HG03571 (cell line): ENCODE data around the gene CENPC.
A peak's percentile ranks its signal among the peaks of the same experiment; 100 is the strongest.
"Not testable (repeated sequence)": the region's sequence is repeated elsewhere in the genome, so short reads cannot be mapped to it uniquely, and the experiment has no call there.

Experiments
- ATAC-seq: cut with Tn5 transposase; IDR thresholded peaks from one replicate; pipeline ENCODE4 v1.9.1; 2021; ENCODE audit not compliant: unreplicated experiment

CENPC gene

DNA sequence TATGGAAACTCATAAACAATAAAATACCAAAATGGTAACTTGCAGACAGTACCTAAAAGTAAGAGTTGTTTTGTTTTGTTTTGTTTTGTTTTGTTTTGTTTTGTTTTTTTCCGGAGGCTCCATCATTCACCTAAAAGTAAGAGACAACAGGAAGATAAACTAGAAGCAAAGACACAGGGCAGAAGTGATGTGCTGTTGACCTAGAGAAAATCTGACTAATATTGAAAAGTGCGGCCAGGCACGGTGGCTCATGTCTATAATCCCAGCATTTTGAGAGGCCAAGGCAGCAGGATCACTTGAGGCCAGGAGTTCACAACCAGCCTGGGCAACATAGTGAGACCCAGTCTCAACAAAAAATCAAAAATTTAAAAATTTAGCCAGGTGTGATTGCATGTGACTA, 5.6 kb upstream of the CENPC start:
- no peak for ATAC-seq

DNA sequence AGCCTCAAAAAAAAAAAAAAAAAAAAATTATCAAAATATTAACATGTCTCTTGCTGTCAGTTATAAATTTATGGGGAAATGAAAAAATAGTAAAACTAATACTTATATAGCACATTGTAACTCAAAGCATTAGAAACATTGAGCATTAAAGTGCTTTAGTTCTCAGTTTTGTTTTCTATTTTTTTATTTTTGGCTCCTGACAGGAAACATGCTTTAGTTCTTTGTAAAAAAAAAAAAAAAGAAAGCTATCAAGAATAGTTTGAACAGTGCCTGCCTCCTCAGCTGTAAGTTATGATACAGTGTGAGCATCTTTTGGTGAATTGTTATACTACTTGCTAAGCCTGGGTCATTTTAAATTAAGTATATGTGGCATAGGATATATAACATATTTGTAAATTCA, 5.1 kb upstream of the CENPC start:
- ATAC-seq = no peak

DNA sequence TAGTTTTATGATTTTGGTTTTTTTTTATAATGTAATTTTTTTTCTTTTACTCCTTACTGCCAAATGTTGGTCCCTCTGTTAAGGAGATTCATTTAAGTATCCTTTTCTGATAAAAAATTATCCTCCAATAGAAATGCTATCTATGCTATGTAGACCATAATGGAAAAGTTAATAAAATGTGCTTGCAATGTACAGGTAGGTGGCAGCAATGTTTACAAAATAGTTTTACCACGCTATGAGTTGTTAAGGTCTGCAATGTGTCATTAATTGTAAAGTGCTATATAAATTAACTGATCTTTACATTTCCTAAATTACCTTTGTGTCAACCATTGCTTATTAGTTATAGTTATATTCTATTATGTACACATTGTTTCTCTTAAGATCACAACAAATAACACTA, 3.8 kb upstream of the CENPC start:
- no peak for ATAC-seq

DNA sequence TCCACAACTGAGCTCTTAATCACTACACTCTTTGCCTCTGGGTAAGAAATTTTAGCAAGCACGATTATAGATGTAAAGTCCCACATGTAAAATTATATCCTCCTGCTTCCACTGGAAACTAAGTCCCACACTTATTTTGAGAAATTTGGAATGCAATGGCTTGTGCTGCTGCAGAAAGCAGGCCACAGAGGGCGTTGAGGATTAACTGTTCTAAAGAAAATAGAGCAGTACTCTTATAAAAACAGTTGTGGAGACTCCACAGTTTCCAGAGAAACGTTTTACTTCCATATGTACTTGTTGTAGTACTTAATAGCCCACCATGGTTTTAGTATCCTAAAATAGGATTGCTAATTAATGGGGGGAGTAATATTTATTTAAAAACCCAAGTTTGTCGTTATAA, 1.7 kb upstream of the CENPC start:
- ATAC-seq = no peak

DNA sequence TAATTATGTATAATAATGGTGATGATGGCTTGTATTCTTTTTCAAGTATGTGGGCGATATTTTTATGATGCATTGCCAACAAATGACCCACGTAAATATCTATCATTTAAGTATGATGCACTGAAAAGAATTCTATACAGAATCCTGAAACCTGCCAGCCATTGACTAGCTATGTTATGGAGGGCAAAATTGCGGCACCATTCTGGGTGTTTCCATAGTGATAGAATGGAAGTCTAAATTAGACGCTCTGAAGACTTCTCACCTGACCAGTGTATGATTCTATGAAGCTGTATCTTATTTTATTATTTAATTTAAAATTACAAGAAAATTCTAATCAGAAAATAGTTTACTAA, 677 bp upstream of the CENPC start:
- ATAC-seq = no peak

DNA sequence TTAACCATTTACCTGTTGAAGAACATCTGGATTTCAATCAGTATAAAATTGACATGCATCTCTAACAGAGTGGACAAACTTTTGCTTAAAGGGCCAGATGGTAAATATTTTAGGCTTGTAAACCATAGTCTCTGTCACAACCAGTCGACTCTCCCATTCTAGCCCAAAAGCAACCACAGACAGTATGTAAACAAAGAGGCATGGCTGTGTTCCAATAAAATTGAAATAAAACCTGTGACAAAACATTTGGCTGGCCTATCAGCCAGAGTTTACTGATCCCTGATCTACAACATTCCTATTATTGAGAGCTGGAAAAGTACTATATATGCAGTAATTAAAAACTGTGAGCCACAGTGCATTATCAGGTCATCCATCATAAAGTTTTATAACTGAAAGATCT, 3.2 kb downstream of the CENPC start:
- no peak for ATAC-seq

DNA sequence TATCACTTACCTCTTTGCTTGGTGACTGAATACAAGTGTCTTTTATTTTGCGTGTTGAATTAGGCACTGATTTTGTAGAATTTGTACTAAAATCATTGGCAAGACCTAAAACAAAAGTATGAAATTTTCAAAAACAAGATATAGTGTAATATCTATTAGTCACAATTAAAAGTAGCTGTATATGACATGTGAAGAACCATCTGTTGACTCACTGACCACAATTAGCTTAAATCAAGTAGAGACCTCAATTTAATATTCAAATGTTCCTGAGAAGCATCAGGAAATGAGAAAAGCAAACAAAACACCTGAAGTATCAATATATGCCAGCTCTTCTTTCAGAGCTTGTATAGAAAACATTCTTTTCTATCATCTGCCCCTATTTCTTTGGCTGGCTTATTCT, 5.5 kb downstream of the CENPC start:
- no peak for ATAC-seq

DNA sequence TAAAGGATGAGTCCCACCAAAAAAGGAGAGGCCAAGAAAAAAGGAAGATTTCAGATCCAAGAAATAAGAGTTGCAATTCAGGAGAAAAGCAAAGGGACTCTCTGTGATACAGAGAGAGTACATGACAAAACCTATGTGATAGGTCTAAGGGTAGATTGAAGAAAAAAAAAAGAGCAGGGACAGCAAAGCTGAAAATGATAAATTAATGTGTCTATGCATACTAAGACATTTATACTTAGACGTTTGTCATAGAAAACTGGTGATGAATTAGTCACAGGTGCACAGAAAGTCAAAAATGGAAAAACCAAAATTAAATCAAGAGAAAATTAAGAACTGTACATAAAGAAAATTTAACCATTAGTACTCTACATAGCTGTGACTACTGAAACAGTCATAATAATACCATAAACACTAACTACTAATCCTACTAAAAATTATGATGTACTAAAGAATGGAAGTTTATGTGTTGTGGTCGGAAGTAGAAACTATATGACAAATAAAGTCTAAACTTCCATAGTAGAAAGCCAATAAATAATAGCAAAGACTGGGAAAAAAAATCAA, 9.9 kb downstream of the CENPC start:
- ATAC-seq = no peak

DNA sequence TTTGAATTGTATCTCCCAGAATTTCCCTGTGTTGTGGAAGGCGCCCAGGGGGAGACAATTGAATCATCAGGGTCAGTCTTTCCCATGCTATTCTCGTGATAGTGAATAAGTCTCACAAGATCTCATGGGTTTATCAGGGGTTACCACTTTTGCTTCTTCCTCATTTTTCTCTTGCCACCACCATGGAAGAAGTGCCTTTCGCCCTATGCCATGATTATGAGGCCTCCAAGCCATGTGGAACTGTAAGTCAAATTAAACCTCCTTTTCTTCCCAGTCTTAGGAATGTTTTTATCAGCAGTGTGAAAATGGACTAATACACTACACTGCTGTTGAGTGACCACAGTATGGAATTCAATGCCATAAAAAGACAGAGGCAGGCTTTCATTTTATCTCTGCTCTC, 12.2 kb downstream of the CENPC start:
- no peak for ATAC-seq

DNA sequence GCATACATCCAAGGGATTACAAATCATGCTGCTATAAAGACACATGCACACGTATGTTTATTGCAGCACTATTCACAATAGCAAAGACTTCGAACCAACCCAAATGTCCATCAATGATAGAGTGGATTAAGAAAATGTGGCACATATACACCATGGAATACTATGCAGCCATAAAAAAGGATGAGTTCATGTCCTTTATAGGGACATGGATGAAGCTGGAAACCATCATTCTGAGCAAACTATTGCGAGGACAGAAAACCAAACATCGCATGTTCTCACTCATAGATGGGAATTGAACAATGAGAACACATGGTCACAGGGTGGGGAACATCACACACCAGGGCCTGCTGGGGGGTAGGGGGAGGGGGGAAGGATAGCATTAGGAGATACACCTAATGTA, 12.9 kb downstream of the CENPC start:
- not testable (repeated sequence) for ATAC-seq

DNA sequence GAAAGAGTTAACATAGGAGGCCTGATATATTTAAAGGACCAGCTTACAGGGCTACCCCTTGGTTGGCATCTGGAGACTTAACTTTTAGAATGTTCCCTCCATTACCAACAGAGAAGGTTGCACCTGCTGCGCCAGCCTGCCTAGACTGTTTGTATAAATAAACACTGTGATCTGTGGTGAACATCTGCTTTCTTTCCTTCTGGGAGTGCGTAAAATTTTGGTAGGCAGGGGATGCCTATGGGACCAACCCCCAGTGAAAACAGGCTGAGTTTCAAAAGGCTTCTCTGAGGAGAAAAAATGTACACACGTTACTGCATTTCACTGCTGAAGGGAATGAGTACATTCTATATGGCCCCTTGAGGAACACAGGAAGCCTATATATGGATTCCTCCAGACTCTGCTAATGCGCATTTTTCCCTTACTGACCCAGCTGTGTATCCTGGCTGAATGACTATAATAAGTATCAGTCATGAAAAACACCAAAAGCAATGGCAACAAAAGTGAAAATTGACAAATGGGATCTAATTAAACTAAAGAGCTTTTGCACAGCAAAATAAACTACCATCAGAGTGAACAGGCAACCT, 13.8 kb downstream of the CENPC start:
- ATAC-seq = no peak

DNA sequence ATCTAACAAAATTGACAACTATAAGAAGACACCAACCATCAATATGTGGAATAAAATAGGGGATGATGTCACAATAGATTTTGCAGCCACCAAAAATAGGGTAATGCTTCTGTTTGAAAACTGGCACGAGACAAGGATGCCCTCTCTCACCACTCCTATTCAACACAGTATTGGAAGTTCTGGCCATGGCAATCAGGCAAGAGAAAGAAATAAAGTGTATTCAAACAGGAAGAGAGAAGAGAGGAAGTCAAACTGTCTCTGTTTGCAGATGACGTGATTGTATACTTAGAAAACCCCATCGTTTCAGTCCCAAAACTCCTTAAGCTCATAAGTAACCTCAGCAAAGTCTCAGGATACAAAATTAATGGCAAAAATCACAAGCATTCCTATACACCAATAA, 21.2 kb downstream of the CENPC start:
- ATAC-seq = not testable (repeated sequence)

DNA sequence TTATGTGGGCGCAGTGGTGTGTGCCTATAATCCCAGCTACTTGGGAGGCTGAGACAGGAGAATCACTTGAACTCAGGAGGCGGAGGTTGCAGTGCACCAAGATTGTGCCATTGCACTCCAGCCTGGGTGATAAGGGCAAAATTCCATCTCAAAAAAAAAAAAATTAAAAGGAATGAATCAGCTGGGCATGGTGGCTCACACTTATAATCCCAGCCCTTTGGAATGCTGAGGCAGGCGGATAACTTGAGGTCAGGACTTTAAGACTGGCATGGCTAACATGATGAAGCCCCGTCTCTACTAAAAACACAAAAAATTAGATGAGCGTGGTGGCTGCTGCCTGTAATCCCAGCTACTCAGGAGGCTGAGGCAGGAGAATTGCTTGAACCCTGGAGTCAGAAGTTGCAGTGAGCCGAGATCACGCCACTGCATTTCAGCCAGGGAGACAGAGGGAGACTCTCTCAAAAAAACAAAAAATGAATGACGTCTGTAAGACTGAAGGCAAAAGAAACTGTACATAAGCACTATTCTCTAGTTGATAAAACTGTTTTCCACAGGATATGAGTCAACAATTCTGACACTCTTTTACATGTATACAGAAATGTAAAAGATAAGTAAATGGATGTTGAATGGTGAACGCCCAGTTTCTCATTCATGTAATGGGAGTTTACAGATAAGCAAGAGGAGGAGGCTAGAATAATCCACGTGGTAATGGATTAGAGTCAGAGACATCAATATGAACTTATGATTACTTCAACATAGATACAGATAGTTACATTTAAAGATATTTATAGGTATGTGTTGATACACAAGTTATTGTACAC, 22.2 kb downstream of the CENPC start:
- ATAC-seq = no peak

DNA sequence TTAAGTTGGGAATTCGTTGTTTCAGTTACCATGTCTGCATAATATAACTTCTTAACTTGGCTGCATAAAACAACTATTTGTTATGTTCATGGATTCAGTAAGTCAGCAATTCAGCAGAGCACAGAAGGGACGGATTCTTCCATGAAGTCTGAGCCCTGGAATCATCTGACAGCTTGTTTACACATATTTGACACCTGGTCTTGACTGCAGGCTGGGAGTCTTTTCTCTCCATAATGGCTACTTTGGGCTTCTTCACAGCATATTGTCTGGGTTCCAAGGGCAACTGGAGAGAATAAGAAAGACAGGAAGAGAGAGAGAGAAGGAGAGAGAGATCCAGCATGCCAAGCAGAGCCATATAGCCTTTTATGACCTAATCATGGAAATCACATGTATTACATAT, 23.1 kb downstream of the CENPC start:
- no peak for ATAC-seq

DNA sequence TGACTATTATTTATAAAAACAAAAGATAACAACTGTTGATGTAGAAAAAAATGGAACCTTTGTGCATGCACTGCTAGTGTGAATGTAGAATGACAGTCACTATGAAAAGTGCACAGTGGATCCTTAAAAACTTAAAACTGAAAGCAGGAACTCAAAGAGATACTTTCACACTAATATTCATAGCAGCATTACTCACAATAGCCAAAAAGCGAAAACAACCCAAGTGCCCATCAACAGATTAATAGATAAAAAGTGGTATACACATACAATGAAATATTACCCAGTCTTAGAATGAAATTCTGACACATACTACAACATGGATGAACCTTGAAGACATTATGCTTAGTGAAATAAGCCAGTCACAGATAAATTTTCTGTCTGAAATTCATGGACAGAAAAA, 23.8 kb downstream of the CENPC start:
- peak; percentile 54 for ATAC-seq

DNA sequence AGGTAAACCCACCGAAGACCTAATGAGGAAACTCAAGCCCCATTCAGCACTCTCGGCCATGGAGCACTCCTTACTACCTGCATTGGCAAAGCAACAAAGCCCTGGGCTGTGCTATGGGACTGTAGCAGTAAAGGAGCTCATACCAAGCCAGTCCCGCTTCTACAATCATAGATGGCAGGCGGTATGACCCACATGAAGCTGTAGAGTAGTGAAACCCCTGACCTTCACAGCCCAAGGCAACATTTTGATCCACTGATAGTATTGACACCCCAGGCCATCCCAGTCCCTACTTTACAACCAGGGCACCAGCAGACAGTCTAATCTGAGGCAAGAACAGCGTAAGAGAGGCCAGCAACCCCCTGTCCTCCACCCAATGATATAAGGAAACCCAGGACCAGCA, 25.2 kb downstream of the CENPC start:
- no peak for ATAC-seq

DNA sequence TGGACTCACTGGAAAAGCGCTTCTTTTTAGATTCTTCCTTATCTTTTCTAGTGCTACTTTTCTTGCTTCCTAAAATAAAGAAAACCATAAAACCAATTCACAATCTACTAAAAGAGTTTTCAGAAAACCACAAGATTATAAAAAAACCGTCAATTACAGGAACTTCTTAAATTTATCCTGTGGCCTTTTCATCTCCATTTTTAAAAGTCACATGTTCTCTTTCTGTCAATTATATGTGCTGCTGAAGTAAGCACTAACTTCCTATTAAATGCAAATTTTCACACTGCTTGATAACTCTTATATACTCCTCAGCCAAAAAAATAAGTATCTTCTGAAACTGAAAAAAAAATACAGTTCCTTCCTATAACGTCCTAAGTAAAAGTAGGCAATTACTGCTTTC, 32.8 kb downstream of the CENPC start:
- no peak for ATAC-seq

DNA sequence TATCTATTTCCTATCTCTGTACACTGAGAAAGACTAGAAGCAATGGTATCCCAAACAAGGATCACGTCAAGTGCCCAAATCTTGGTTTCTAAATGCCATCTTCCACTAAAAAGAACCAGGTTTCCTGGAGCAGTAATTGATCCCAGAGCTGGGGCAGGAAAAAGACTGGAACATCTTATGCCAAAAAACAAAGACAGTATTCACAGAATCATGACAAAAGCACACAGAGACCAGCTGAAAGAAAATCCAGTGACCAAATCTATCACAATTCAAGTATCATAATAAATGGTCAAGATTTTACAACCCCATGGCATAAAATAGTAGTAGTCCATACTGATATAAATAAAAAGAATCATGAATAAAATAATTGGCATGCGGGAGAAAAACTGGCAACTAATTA, 44.9 kb downstream of the CENPC start:
- no peak for ATAC-seq

DNA sequence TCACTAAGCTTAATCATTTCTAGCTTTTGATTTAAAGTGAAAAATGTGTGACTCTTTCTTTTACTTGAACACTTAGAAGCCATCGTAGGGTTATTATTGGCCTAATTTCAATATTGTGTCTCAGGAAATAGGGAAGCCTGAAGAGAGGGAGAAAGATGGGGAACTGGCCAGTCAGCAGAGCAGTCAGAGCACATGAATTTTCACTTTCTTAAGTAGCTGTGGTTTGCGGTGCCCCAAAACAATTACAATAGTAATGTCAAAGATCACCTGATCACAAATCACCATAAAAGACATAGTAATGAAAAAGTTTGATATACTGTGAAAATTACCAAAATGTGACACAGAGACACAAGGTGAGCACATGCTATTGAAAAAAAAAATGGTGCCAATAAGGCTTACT, 45.5 kb downstream of the CENPC start:
- no peak for ATAC-seq

DNA sequence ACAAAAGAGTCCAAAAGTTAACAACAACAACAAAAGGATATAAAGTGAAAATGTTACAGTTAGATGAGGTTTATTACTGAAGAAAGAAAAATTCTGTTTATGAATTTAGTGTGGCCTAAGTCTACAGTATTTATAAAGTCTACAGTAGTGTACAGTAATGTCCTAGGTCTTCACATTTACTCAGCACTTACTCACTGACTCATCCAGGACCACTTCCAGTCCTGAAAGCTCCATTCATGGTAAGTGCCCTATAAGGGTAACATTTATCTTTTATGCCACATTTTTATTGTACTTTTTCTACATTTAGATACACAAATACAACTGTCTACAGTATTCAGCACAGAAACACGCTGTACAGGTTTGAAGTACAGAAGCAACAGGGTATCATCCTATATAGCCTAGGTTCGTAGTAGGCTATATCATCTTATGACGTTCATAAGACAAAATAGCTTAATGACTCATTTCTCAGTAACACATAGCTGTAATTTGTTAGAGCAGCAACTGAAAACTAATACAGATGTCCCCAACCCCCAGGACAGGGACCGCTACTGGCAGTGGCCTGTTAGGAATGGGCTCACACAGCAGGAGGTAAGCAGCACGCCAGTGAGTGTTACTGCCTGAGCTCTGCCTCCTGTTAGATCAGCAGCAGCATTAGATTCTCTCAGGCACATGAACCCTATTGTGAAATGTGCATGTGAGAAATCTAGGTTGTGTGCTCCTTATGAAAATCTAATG, 61.3 kb downstream of the CENPC start:
- ATAC-seq = no peak

DNA sequence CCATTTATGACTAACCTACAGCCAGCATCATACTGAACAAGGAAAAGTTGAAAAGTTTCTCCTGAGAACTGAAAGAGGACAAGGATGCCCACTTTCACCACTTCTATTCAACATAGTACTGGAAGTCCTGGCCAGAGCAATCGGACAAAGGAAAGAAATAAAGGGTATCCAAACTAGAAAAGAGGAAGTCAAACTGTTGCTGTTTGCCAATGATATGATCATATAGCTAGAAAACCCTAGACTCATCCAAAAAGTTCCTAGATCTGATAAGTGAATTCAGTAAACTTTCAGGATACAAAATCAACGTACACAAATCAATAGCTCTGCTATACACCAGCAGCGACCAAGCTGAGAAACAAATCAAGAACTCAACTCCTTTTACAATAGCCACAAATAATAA, 64.5 kb downstream of the CENPC start:
- ATAC-seq = no peak

DNA sequence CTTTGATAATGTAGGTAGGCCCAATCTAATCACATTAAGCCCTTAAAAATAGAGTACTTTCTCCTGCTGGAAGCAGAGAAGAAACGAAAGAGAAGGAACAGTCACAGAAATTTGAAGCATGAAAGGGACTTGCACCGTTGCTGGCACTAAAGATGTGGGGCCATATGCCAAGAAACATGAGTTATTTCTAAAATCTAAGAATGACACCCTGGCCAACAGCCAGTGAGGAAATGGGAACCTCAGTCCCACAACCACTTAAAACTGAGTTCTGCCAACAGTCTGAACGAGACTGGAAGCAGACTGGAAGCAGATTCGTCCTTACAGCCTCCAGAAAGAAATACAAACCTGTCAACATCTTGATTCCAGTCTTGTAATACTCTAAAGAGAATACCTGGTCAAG, 70.1 kb downstream of the CENPC start:
- no peak for ATAC-seq
